Stimulated activated CD8-positive, alpha-beta memory T cell treated with anti-CD3 and anti-CD28 coated beads, Interleukin-7, amount 100 ng/mL, for 48 hours (primary cell): ENCODE data around the gene IMPA2.
"Not testable (repeated sequence)": the region's sequence is repeated elsewhere in the genome, so short reads cannot be mapped to it uniquely, and the experiment has no call there.

Experiments
- DNase-seq, 2 donors: peaks; one replicate each; pipeline ENCODE4 v3.0.0-alpha.2; 2020; ENCODE audit warnings: low read depth in 1 of 2; ENCODE audit errors: extremely low read depth in 1 of 2

Gene IMPA2

GRCh38 chr18:11981192-11981542 lies at the start of gene IMPA2:
Gene IMPA2, plus strand, starts transcription at chr18:11981507. Its CDS starts 163 bp downstream, at chr18:11981670.
- no peak for DNase-seq

- no peak for DNase-seq
Observed at GRCh38 chr18:11932393-11932792, 48.9 kb upstream of the IMPA2 start.

GRCh38 chr18:11937874-11938478 lies 43.3 kb upstream of the IMPA2 start:
- DNase-seq = peak; percentile 21 to 48

DNA sequence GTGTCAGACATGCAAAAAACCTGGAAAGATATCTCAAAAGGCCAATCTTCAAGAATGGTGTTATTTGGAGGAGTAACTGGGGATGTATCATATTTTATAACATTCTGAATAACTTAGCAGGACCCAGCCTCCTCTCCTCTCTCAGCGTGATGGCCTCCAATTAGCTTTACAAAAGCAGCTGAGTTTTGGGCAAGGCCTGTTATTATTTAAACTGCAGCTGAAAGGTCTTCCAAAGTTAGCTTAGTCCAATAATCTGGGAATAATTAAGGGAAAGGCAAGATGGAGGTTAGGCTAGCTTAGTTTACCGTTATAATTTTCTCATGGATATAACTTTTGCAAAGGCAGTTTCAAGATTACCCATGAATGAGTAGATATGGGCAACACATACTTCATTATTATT lies 40.4 kb upstream of the IMPA2 start:
- DNase-seq = no peak

GRCh38 chr18:11943551-11943950 lies 37.8 kb upstream of the IMPA2 start:
- DNase-seq = no peak

DNA sequence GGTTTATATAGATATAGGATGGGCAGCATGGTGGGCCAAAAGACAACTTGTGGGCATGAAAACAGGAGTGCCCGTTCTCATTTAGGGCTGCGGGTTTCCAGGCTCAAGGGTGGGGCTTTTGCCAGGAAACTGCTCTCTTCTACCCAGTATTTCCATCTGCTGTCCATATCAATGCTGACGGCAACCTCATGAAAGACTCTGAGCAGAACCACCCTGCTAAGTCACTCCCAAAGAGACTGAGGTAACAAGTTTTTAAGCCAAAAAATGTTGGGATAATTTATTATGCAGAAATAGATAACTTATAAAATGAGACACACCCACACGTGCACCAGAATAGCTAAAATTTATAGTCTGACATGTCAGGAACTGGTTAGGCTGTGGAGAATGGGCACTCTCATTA lies 37.1 kb upstream of the IMPA2 start:
- no peak for DNase-seq

GRCh38 chr18:11944786-11945185 lies 36.5 kb upstream of the IMPA2 start:
- no peak for DNase-seq

- DNase-seq = not testable (repeated sequence)
Observed at GRCh38 chr18:11945834-11946659, 35.3 kb upstream of the IMPA2 start.

- DNase-seq = no peak
Observed at GRCh38 chr18:11946756-11947155, 34.6 kb upstream of the IMPA2 start.

DNA sequence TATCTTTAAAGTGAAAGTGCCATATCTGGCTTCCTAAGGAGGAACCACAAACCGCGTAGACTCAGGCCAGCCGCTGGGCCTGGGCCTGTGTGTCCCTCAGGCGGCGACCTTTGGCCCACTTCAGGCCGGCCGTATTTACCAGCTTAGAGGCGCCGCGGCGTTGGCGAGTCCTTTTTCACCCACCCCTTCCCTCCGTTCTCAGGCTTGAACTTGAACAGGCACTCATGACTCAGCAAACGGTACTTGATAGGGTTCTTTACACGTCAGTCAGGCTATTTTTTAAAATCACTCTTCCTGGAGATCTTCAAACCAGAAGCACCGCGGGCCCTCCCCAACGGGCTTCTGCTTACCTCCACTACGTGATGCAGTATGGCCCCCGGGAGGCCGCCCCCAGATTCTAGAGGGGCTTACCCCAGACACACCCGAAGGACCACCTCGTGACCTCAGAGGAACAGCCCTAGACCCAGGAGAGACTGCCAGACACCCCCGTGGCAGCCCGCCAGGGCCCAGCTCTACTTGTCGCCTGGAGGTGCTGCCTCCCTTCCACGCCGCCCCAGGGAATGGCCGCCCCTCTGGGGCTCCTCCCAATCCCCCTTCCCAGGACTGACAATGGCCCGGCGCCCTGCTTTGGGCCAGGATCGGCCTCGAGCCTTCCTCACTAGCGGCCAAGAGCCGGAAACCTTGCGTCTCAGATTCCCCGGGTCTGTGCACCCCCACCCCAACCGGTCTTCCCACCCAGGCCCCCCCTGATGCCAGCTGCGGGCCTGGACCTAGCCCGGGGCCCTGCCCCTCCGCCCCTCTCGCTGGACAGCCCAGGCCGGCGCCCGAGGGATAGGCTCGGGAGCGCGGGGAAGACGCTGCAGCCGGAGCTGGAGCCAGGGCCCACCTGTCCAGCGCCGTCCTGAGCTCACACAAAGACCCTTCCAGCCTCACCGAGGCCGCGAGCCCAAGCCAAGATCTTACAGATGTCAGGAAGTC lies 33.8 kb upstream of the IMPA2 start:
- peak; percentile 26 to 65 for DNase-seq

GRCh38 chr18:11948852-11949523 lies 32.3 kb upstream of the IMPA2 start:
- no peak for DNase-seq

GRCh38 chr18:11950824-11951223 lies 30.5 kb upstream of the IMPA2 start:
- DNase-seq = no peak

DNA sequence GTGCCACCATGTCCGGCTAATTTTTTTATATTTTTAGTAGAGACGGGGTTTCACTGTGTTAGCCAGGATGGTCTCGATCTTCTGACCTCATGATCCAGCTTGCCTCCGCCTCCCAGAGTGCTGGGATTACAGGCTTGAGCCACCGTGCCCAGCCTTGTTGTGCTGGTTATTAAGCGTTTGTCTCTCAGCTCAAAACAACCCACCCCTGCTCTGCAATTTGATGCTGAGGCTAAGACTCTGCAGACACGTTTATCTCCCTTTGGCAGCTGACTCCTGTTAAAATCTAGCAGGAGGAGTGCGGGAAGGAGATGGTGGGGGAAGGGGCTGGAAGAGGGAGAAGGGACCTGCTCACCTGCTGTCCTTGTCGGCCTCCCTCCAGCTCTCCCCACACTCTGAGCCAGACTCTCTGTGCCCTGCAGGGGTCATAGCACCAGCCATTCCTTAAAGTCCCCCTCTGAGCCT lies 29.9 kb upstream of the IMPA2 start:
- no peak for DNase-seq

- DNase-seq = no peak
Observed at GRCh38 chr18:11953113-11953512, 28.2 kb upstream of the IMPA2 start.

DNA sequence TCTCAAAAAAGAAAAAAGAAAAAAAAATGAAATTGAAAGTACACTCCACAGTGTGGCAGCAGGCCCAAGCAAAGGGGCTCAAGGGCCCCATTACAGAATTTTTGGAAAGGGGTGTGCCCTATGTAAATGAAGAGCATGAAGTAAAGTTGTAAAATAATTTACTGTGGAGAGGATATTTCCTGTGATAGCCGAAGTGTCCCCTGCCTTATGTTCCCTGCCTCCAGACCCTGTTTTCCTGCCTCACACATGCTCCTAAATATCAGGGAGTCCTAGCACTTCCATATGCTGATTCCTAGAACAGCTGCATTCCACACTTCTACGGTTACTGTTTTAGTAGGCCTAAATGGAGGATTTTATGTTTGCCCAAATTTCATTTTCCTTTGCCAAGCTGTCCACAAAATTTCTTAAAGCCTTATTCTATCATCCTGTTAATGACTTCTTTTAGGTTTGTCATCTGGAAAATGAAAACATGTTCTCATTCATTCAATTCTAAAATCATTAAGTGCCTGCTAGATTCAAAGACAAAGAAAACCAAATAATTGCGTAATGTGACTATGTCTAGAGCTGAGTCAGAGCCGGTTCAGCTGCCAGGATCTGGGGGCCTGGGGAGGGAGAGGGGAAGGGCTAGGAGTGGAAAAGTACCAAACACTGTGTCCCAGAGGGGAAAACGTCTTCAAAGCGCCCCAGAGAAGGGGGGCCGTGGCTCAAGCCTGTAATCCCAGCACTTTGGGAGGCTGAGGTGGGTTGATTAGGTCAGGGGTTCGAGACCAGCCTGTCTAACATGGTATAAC lies 25.9 kb upstream of the IMPA2 start:
- DNase-seq = no peak

GRCh38 chr18:11956371-11957308 lies 24.7 kb upstream of the IMPA2 start:
- no peak for DNase-seq

GRCh38 chr18:11957636-11958035 lies 23.7 kb upstream of the IMPA2 start:
- DNase-seq = no peak

DNA sequence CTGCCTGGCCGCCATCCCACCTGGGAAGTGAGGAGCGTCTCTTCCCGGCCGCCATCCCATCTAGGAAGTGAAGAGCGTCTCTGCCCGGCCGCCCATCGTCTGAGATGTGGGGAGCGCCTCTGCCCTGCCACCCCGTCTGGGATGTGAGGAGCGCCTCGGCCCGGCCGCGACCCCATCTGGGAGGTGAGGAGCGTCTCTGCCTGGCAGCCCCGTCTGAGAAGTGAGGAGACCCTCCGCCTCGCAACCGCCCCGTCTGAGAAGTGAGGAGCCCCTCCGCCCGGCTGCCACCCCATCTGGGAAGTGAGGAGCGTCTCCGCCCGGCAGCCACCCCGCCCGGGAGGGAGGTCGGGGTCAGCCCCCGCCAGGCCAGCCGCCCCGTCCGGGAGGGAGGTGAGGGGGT lies 21.7 kb upstream of the IMPA2 start:
- not testable (repeated sequence) for DNase-seq
